KMS-11 (cell line): Measurements from ENCODE around the gene RAB5A.

Experiments
- H2AFZ ChIP-seq: fragments of 200-600 bp; sonication (generic); 2 replicates; pipeline ENCODE4 v1.6.1; 2016; ENCODE audit warnings: antibody characterized with exemption, mixed run types, low read depth
- H3K27ac ChIP-seq: fragments of 200-600 bp; sonication (generic); 2 replicates; pipeline ENCODE4 v1.6.1; 2016; ENCODE audit warnings: mild to moderate bottlenecking, mixed run types
- H3K27me3 ChIP-seq: fragments of 200-600 bp; sonication (generic); 2 replicates; pipeline ENCODE4 v1.6.1; 2017; ENCODE audit warnings: mild to moderate bottlenecking, low read depth, mixed run types, moderate library complexity; ENCODE audit not compliant: insufficient read depth
- H3K36me3 ChIP-seq: fragments of 200-600 bp; sonication (generic); 2 replicates; pipeline ENCODE4 v1.6.1; 2017; ENCODE audit warnings: mild to moderate bottlenecking, mixed run types; ENCODE audit not compliant: insufficient read depth
- H3K4me1 ChIP-seq: fragments of 200-600 bp; sonication (generic); 2 replicates; pipeline ENCODE4 v1.6.1; 2016; ENCODE audit warnings: mild to moderate bottlenecking, low read depth, mixed run types; ENCODE audit not compliant: poor library complexity, severe bottlenecking
- H3K4me2 ChIP-seq: fragments of 200-600 bp; sonication (generic); 2 replicates; pipeline ENCODE4 v1.7.0; 2016; ENCODE audit warnings: mild to moderate bottlenecking, mixed run types
- H3K4me3 ChIP-seq: fragments of 200-600 bp; sonication (generic); IDR thresholded peaks from 2 replicates; pipeline ENCODE4 v1.6.1; 2017; ENCODE audit warnings: low read depth, low read length, mixed read lengths; ENCODE audit not compliant: insufficient read depth
- H3K79me2 ChIP-seq: fragments of 200-600 bp; sonication (generic); 2 replicates; pipeline ENCODE4 v1.6.1; 2016; ENCODE audit warnings: low read depth, mixed run types; ENCODE audit not compliant: insufficient read depth
- H3K9ac ChIP-seq: fragments of 200-600 bp; sonication (generic); 2 replicates; pipeline ENCODE4 v1.6.1; 2016; ENCODE audit warnings: mild to moderate bottlenecking, mixed run types
- H4K20me1 ChIP-seq: fragments of 200-600 bp; sonication (generic); 2 replicates; pipeline ENCODE4 v1.6.1; 2016; ENCODE audit warnings: mild to moderate bottlenecking, mixed run types; ENCODE audit not compliant: insufficient read depth
- TF ChIP-seq, protein P1 (sequence below): fragments of 200-600 bp; sonication (generic); conservative IDR thresholded peaks from 2 replicates; pipeline ENCODE4 v1.6.1; 2017; ENCODE audit warnings: low read depth, mild to moderate bottlenecking, antibody characterized with exemption, low read length, moderate library complexity, mixed read lengths

RAB5A gene

DNA sequence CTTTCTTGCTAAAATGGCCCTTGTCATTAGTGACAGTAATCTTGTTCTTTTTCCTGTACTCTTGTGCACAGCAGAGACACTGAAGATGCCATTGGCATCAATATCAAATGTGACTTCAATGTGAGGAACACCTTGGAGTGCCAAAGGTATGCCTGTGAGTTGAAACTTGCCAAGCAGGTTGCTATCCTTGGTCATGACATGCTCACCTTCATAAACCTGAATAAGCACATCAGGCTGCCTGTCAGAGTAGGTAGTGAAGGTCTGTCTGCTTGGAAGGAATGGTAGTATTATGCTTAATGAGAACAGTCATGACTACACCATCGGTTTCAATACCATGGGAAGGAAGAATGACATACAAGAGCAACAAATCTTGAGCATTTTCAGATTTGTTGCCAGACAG, 6.3 kb upstream of the RAB5A start:
- Histone ChIP-seq H3K36me3 (no peaks in the 10 kb centered on the region), H3K4me3 (no peak overlapping the region), H2AFZ (no peak overlapping the region), H3K4me1 (no peaks in the 10 kb centered on the region), H3K4me2 (no peak overlapping the region), H3K27me3 (no peaks in the 10 kb centered on the region), H3K27ac (no peak overlapping the region), H3K79me2 (no peaks in the 10 kb centered on the region), H4K20me1 (no peaks in the 10 kb centered on the region), H3K9ac (no peak overlapping the region)
- TF ChIP-seq, protein P1, sequence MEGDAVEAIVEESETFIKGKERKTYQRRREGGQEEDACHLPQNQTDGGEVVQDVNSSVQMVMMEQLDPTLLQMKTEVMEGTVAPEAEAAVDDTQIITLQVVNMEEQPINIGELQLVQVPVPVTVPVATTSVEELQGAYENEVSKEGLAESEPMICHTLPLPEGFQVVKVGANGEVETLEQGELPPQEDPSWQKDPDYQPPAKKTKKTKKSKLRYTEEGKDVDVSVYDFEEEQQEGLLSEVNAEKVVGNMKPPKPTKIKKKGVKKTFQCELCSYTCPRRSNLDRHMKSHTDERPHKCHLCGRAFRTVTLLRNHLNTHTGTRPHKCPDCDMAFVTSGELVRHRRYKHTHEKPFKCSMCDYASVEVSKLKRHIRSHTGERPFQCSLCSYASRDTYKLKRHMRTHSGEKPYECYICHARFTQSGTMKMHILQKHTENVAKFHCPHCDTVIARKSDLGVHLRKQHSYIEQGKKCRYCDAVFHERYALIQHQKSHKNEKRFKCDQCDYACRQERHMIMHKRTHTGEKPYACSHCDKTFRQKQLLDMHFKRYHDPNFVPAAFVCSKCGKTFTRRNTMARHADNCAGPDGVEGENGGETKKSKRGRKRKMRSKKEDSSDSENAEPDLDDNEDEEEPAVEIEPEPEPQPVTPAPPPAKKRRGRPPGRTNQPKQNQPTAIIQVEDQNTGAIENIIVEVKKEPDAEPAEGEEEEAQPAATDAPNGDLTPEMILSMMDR: no peak

DNA sequence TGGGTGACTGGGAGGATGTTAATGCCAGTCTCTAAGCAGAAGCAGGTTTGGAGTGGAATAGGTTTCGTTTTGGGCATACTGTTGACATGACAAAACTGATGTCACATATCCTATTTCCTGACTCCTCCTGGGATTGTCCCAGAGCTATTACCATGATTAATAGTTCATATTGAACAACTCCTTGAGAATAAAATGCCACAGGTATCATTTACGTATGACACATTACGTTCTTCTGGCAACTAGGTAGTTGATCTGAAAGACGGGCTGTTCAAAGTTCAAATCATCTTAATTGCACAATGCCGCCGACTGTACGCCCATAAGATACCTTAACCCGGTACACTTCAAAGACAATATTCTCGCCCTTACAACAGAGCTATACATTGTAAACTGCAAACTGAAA, 1.4 kb upstream of the RAB5A start:
- Histone ChIP-seq H3K4me2 (no peak overlapping the region), H3K4me3 (no peak overlapping the region)
- TF ChIP-seq, protein P1: no peak

DNA sequence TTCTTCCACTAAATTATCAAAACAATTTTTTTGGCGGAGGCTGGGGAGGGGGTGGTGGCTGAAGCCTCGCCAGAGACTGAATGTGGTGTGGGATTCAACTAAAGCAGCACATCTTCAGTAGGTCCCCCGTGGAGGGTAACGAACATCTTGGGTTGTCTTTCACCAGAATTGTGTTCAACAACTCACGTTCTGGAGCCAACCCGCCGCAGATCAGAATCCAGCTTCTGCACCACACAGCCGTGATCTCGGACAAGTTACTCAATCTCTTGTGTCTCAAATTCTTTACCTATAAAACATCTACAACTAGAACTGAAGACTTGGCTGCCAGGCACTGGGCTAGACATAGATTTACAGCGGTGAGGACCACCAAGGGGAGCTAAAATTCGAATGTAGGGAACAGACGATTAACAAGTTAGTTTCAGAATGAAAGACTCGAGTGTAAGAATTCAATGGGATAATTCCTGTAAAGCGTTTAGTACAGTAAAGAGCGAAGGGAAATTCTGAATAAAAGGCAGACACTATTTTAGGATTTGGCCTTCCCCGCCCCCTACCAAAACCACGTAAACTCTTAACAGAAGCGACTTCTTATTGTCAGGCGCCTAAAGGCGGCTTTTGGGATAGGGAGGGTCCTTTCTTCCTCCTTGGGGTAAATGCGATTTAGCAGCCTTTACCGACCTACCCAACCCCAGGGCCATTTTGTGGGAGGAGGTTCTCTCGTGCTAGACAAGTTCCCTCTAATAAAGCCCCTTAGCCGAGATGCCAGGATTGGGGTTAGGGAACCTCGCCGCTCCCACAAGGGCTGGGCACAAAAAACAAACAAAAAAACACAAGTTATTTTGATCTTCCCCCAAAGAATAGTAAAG, 697 bp upstream of the RAB5A start:
- Histone ChIP-seq H3K4me3 (no peak overlapping the region), H4K20me1 (no peaks in the 10 kb centered on the region), H3K79me2 (peaks cover 39% of the 10 kb centered on the region), H3K4me1 (peaks cover 12% of the 10 kb centered on the region), H3K27ac (peak overlapping the region; percentile 70), H2AFZ (peak overlapping the region; percentile 91), H3K27me3 (no peaks in the 10 kb centered on the region), H3K9ac (peak overlapping the region; percentile 76), H3K4me2 (peak overlapping the region; percentile 63), H3K36me3 (no peaks in the 10 kb centered on the region)
- TF ChIP-seq, protein P1: no peak

More for the DNA sequence above, 1.4 kb upstream of the RAB5A start:
- H4K20me1 ChIP-seq: no peaks in the 10 kb centered on the region
- peaks cover 12% of the 10 kb centered on the region for H3K4me1 ChIP-seq
- H3K27me3 ChIP-seq: no peaks in the 10 kb centered on the region
- H3K36me3 ChIP-seq: no peaks in the 10 kb centered on the region
- peak overlapping the region; percentile 91; the same call in 1 of the 2 replicates for H2AFZ ChIP-seq
- peaks cover 32% of the 10 kb centered on the region for H3K79me2 ChIP-seq
- H3K9ac ChIP-seq: no peak overlapping the region
- no peak overlapping the region for H3K27ac ChIP-seq

DNA sequence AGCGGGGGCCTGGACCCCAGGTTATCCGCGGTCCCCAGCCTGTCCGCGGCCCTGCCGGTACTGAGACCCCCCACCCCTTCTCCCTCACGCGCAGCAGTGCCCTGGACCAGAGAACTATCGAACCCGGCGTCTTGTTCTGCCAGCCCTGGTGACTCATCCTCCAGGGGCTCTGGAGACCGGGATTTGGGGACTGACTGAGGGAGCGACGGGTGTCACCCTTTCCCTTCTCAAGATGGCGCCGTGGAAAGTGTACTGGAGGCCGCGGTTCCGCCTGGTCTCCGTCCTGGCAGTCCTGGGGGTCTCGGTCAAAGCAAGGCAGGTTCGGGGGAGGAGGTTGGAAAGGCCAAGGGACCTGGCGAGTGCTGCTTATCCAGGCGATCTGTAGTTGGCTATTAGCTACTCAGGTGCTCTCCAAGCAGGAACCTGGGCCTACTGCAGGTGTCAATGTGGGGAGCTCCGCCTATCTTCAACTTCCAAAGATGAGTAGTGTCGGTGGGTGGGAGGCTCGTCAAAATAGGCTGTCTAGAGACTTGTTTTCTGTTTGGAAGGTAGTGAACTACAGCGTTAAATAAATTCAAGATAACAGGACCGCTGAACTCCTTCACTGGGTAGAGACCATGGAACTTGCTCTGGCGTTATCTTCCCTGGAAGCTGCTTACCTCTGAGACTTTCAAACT, 790 bp downstream of the RAB5A start:
- peak overlapping the region; percentile 70 for H3K27ac ChIP-seq
- peak overlapping the region; percentile 76 for H3K9ac ChIP-seq
- TF ChIP-seq, protein P1: no peak
- H3K27me3 ChIP-seq: no peaks in the 10 kb centered on the region
- H3K36me3 ChIP-seq: no peaks in the 10 kb centered on the region
- H3K4me2 ChIP-seq: peak overlapping the region; percentile 83
- peak overlapping the region; percentile 91; the same call in 1 of the 2 replicates for H2AFZ ChIP-seq
- H3K4me1 ChIP-seq: peaks cover 12% of the 10 kb centered on the region
- no peaks in the 10 kb centered on the region for H4K20me1 ChIP-seq
- peaks cover 39% of the 10 kb centered on the region for H3K79me2 ChIP-seq
- H3K4me3 ChIP-seq: peak overlapping the region; percentile 36
